T-helper 1 cell treated with Interleukin-12 subunit alpha and Interleukin-12 subunit beta and Interleukin-4 antibody, amounts not matched to agents 30 ng/mL and 1 ng/mL, for 36 hours (primary cell): Measurements from ENCODE around the gene ZNF133. TPM values are rescaled to one million over a fixed set of nuclear protein-coding genes. Genes with fewer than 3 reads are reported as not detected.

Experiments used
- intact Hi-C: fragments of 100-400 bp; cut with micrococcal nuclease; formaldehyde crosslinking; loops from one replicate; pipeline ENCODE4 v1.15.1; 2024
- total RNA-seq: library from RNA; stranded (reverse); gene quantifications from 2 replicates; pipeline ENCODE4 v1.2.3, GENCODE V29; 2022

ZNF133 gene
- total RNA-seq, 1 donor from 2014 or later: 10.1 TPM

GRCh38 chr20:18361678-18362077, 73.4 kb downstream of the ZNF133 start:
- intact Hi-C loops: no loop called here

- intact Hi-C loops: no loop called here
These were observed 74.6 kb downstream of the ZNF133 start for GRCh38 chr20:18362916-18363315.

GRCh38 chr20:18363708-18364107, 75.4 kb downstream of the ZNF133 start:
- intact Hi-C loops: no loop called here

- intact Hi-C loops: no loop called here
These were observed 76.4 kb downstream of the ZNF133 start for GRCh38 chr20:18364768-18365167.

Other genes starting within 250 kb of the ZNF133 start
- not detected in 2 replicates for gene OVOL2, start 230.6 kb upstream of the ZNF133 start, total RNA-seq
- gene KAT14, start 150.7 kb upstream of the ZNF133 start, total RNA-seq: 13.9 and 15.6 TPM in 2 replicates
- 14.5 and 14.6 TPM in 2 replicates for gene PET117, start 150.7 kb upstream of the ZNF133 start, total RNA-seq
- 1.1 and 1.9 TPM in 2 replicates for gene DZANK1, start 178.5 kb downstream of the ZNF133 start, total RNA-seq
- 10.4 and 10.7 TPM in 2 replicates for gene POLR3F, start 178.9 kb downstream of the ZNF133 start, total RNA-seq
- 13.9 and 15.8 TPM in 2 replicates for gene RBBP9, start 208.7 kb downstream of the ZNF133 start, total RNA-seq
- gene SEC23B, start 219.4 kb downstream of the ZNF133 start, total RNA-seq: 116 TPM in 2 replicates